ENCODE measurements around the gene PELO. TPM values are rescaled to one million over a fixed set of nuclear protein-coding genes. Genes with fewer than 3 reads are reported as not detected.
"Not testable (repeated sequence)": the region's sequence is repeated elsewhere in the genome, so short reads cannot be mapped to it uniquely, and the experiment has no call there.

The PELO gene
- total RNA-seq, 1 experiment from 2014 or later = 21.5 TPM

DNA sequence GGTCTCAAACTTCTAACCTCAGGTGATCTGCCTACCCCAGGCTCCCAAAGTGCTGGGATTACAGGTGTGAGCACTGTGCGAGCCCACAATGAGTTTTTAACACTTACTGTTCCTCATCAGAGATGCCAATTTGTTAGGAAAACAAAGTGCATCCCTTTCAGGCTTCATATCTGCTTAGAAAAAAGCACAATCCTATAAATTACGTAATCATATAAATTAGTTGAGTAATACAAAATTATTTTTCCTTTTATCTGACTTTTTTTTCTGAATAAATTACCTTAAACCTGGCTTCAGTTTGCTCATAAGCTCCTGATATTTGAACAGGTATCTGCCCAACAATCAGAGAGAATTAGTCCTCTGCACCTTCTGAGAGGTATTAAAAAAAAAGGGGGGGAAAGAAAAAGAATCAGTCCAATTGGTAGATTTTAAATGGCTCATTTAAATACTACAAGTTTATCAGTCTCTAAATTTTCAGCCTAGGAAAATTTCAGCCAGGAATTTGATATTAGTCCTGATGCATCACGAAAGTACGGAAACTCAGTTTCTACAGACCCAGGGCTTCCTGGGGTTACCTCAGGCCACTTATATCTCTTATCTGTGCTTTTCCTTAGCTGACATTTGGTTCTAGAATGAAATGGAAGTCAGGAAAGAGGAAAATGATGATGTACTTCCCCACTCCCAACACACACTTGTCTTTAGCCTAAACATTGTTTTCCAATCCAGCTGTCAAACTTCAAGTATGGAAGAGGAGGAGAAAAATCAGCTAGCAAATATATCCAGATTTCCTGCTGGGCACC lies 26.8 kb downstream of the PELO start:
- H3F3A ChIP-seq (ENCODE audit: insufficient read depth, low read depth) = peaks cover 25% of the 10 kb centered on the region; the same call in 1 of the 2 replicates
- no peaks in the 10 kb centered on the region for H3K9me2 ChIP-seq (ENCODE audit: insufficient read depth)
- CTCF ChIA-PET = no interaction called here
- H3K36me3 ChIP-seq (ENCODE audit: low read depth) = no peaks in the 10 kb centered on the region
- no peak for DNase-seq
- no peak overlapping the region for H3K27ac ChIP-seq
- no peaks in the 10 kb centered on the region for H3K27me3 ChIP-seq (ENCODE audit: insufficient read depth, low read depth)
- no peaks in the 10 kb centered on the region for H4K20me1 ChIP-seq (ENCODE audit: insufficient read depth)
- TF ChIP-seq, protein P1, sequence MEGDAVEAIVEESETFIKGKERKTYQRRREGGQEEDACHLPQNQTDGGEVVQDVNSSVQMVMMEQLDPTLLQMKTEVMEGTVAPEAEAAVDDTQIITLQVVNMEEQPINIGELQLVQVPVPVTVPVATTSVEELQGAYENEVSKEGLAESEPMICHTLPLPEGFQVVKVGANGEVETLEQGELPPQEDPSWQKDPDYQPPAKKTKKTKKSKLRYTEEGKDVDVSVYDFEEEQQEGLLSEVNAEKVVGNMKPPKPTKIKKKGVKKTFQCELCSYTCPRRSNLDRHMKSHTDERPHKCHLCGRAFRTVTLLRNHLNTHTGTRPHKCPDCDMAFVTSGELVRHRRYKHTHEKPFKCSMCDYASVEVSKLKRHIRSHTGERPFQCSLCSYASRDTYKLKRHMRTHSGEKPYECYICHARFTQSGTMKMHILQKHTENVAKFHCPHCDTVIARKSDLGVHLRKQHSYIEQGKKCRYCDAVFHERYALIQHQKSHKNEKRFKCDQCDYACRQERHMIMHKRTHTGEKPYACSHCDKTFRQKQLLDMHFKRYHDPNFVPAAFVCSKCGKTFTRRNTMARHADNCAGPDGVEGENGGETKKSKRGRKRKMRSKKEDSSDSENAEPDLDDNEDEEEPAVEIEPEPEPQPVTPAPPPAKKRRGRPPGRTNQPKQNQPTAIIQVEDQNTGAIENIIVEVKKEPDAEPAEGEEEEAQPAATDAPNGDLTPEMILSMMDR (conservative IDR thresholded peaks at IDR 0.05) = no peak
- TF ChIP-seq EZH2 (IDR thresholded peaks at IDR 0.05; ENCODE audit: low read depth) = no peak
- peaks cover 26% of the 10 kb centered on the region for H3K4me1 ChIP-seq (replicated peaks; ENCODE audit: insufficient read depth)
- H3K9me3 ChIP-seq (ENCODE audit: insufficient read depth, low read depth) = no peaks in the 10 kb centered on the region
- H3K4me3 ChIP-seq = no peak overlapping the region
- BruUV-seq (replicated peaks) = no TSS peak
- intact Hi-C loops (cut with micrococcal nuclease; ENCODE audit: unreplicated experiment) = no loop called here
- POLR2A ChIA-PET (ENCODE audit: unreplicated experiment) = no interaction called here
- H3K79me2 ChIP-seq (ENCODE audit: low read depth) = no peaks in the 10 kb centered on the region
- no peak overlapping the region for H2AFZ ChIP-seq
- no peak overlapping the region for H3K4me2 ChIP-seq

DNA sequence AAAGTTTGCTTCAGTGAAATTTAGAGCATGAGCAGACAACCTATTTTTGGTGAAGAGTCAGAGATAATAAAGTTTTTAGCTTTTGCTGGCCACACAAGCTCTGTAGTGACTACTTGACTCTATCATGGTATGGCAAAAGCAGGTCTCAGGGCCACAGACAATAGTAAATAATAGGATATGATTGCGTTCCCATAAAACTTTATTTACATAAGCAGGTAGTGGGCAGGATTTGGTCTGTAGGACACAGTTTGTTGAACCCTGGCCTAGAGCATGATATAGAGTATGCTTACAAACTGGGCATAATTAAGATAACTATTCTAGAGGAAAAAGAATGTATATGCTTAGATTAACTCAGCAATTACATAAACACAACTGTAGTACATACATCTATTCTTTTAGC lies 30.1 kb downstream of the PELO start:
- H3K4me3 ChIP-seq = no peak overlapping the region
- ChIA-PET CTCF (no interaction called here), POLR2A (ENCODE audit: unreplicated experiment) (no interaction called here)
- intact Hi-C loops (cut with micrococcal nuclease; ENCODE audit: unreplicated experiment) = no loop called here
- H3K9me3 ChIP-seq (ENCODE audit: insufficient read depth, low read depth) = no peaks in the 10 kb centered on the region
- no peaks in the 10 kb centered on the region for H4K20me1 ChIP-seq (ENCODE audit: insufficient read depth)
- no peaks in the 10 kb centered on the region for H3K36me3 ChIP-seq (ENCODE audit: low read depth)
- no peaks in the 10 kb centered on the region for H3K9me2 ChIP-seq (ENCODE audit: insufficient read depth)
- H3K27me3 ChIP-seq (ENCODE audit: insufficient read depth, low read depth) = no peaks in the 10 kb centered on the region
- H2AFZ ChIP-seq = no peak overlapping the region
- H3K4me2 ChIP-seq = no peak overlapping the region
- no peak for DNase-seq
- TF ChIP-seq, protein P1 (conservative IDR thresholded peaks at IDR 0.05) = no peak
- no peak for TF ChIP-seq EZH2 (IDR thresholded peaks at IDR 0.05; ENCODE audit: low read depth)
- no peaks in the 10 kb centered on the region for H3F3A ChIP-seq (ENCODE audit: insufficient read depth, low read depth)
- no peaks in the 10 kb centered on the region for H3K4me1 ChIP-seq (replicated peaks; ENCODE audit: insufficient read depth)
- H3K79me2 ChIP-seq (ENCODE audit: low read depth) = no peaks in the 10 kb centered on the region
- no TSS peak for BruUV-seq (replicated peaks)
- no peak overlapping the region for H3K27ac ChIP-seq

DNA sequence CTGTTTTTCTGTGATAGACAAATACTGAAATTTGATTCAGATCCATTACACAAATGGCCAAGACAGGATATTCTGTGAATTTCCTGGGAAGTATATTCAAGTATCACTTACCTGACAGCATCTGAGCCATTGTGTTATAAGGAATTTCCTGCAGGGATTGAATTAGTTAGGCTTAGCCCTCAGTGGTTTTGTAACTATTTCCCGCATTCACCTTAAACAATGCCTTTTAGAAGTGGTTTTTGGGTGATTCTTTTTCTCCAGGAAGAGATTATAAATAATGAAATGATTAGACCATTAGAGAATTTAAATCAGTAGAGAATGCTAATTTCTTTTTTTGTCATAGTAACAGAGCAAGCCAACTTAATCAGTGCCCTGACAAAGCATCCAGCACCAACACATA lies 30.6 kb downstream of the PELO start:
- H3K4me1 ChIP-seq (replicated peaks; ENCODE audit: insufficient read depth) = no peaks in the 10 kb centered on the region
- no peak overlapping the region for H3K4me2 ChIP-seq
- no peaks in the 10 kb centered on the region for H3K9me2 ChIP-seq (ENCODE audit: insufficient read depth)
- no peak for DNase-seq
- BruUV-seq (replicated peaks) = no TSS peak
- ChIA-PET POLR2A (ENCODE audit: unreplicated experiment) (no interaction called here), CTCF (no interaction called here)
- H3K9me3 ChIP-seq (ENCODE audit: insufficient read depth, low read depth) = no peaks in the 10 kb centered on the region
- no peak overlapping the region for H3K27ac ChIP-seq
- no peaks in the 10 kb centered on the region for H3K27me3 ChIP-seq (ENCODE audit: insufficient read depth, low read depth)
- no peak overlapping the region for H3K4me3 ChIP-seq
- TF ChIP-seq, protein P1 (conservative IDR thresholded peaks at IDR 0.05) = no peak
- TF ChIP-seq EZH2 (IDR thresholded peaks at IDR 0.05; ENCODE audit: low read depth) = no peak
- intact Hi-C loops (cut with micrococcal nuclease; ENCODE audit: unreplicated experiment) = no loop called here
- no peaks in the 10 kb centered on the region for H3F3A ChIP-seq (ENCODE audit: insufficient read depth, low read depth)
- H3K36me3 ChIP-seq (ENCODE audit: low read depth) = no peaks in the 10 kb centered on the region
- H4K20me1 ChIP-seq (ENCODE audit: insufficient read depth) = no peaks in the 10 kb centered on the region
- no peak overlapping the region for H2AFZ ChIP-seq
- no peaks in the 10 kb centered on the region for H3K79me2 ChIP-seq (ENCODE audit: low read depth)

DNA sequence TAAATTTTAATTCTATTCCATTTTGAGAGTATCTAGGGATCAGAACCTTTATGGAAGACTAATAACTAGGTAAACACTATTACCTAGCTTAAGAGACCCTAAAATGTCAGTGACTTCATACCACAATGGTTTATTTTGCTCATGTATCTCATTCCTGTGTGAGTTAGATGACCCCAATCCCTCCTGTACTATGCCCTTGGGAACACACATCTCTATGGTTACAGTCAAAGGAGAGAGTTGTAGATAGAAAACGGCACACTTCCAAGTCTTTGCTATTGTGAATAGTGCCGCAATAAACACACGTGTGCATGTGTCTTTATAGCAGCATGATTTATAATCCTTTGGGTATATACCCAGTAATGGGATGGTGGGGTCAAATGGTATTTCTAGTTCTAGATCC lies 31.1 kb downstream of the PELO start:
- H3K4me3 ChIP-seq; BruUV-seq (replicated peaks); CTCF ChIA-PET; H3K36me3 ChIP-seq (ENCODE audit: low read depth); H3F3A ChIP-seq (ENCODE audit: insufficient read depth, low read depth); H3K79me2 ChIP-seq (ENCODE audit: low read depth); POLR2A ChIA-PET (ENCODE audit: unreplicated experiment); H3K27me3 ChIP-seq (ENCODE audit: insufficient read depth, low read depth); H2AFZ ChIP-seq; intact Hi-C loops (cut with micrococcal nuclease; ENCODE audit: unreplicated experiment); DNase-seq; H3K4me2 ChIP-seq; H4K20me1 ChIP-seq (ENCODE audit: insufficient read depth); H3K9me3 ChIP-seq (ENCODE audit: insufficient read depth, low read depth); H3K9me2 ChIP-seq (ENCODE audit: insufficient read depth); H3K27ac ChIP-seq; H3K4me1 ChIP-seq (replicated peaks; ENCODE audit: insufficient read depth): not testable (repeated sequence)

Measured in PC-9 (cell line).